Hindlimb muscle (tissue), 1 donor: Measurements from ENCODE around the gene GRB7. TPM values are rescaled to one million over a fixed set of nuclear protein-coding genes. Genes with fewer than 3 reads are reported as not detected.

Experiments used
- DNase-seq: peaks from one replicate; pipeline ENCODE4 v3.0.0-alpha.2; 2013
- polyA plus RNA-seq: library from polyadenylated mRNA; unstranded; fragments of 120-200 nt; gene quantifications from one replicate; pipeline ENCODE4 v1.2.1, GENCODE V29; 2013; ENCODE audit not compliant: insufficient read length

Gene GRB7
- polyA plus RNA-seq, 1 donor = 0.72 TPM

DNA sequence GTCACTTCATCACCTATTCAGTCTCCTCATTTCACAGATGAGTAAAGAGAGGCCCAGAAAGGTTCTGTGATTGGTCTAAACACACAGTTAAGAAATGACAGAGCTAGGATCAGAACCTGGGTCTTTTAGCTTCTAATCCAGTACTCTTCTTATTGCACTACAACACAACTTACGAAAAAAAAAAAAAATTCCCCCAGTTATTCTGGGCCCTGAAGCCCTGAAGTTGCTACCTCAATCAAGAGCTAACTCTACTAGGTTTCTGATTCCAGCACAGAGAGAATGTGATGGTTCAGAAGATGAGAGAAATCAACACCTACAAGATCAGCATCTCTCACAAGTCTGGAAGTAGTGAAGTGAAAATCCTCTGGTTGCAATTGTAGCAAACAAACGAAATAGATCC lies 37.3 kb downstream of the GRB7 start:
- DNase-seq = no peak

DNA sequence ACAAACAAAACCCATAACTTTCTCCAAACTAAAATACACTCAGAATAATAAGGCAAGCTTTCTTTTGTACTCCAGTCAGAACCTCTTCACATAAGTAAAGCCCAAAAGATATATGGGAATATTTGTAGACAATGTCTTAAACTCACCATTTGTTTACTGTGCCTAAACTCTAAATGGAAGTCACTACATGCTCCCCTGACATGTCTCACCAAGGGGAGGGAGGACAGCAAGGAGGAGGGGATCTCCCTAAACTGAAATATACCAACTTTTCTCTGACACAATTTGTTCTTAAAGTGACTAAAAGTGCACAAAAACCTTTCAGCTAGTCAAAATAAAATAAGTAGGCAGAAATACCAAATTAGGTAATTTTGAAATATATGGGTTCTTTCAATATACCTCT lies 38.5 kb downstream of the GRB7 start:
- no peak for DNase-seq

DNA sequence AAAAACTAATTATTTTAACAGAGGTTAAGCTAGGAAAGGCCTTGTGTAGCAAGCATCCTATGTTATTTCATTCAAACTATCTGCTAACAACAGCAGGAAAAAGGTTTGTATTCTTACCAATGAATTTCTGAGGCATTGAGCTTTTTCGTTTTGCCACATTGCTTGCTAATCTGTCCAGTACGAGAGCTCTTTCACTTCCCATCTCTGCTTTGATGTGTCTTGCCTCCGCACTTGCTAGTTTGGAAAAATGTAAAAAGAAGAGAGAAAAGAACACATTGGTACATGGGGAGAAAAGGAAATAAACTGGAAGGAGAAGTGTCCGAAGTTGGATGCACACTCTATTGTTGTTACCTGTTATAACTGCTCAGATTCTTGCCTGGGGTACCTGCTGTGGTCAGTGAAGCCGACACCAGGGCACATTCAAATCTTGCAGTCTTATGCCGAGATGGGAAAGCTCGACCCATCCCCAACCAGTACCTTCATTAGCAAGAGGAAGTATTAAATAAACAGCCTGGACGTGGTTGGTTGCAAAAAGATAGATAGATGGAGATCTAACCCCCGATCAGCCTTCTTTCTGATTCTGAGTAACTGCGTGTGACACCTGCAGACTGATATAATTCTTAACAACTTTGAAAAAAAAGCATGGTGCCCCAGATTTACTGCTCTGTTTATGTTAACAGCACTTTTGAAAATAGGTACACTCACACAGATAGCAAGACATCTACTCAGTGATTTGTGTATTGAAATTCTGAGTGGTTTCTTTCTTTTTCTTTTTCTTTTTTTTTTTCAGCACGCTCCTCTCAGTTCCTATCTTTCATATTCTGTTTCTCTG lies 40.0 kb downstream of the GRB7 start:
- DNase-seq = no peak

DNA sequence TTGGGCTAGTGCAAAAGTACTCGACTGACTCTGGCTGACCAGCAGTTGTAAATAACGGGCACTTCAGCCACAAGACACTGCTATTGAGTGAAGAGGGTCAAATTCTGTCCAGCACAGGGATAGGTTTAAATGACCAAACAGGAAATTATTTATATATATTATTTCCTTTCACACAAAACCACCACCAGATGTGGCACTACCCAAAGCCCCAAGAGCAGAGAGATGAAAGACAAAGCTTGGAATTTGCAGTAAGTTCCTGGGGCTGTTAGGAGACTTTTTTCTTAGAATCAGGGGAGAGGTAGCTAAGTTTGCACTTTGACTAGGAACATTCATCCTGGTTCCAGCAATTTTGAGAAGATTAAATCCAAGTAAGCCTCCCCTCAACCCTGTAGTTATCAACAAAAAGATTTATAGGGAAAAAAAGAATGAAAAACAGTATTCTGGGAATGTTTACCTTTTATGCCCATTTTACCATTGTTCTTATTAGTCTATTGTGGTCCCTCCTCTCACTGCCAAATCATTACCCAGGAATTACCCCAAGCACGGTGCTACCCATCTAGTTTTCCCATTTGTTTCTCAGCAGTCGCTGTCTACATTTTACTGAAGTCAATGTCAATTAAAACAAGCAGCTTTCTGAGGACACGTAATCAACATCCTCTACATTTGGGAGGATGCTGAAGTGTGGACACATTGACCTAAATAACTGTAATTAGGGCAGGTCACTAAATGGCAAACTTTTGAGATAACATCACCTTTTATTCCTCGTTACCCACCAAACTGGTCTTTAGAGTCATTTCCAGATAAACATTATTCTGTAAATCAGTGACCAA lies 43.5 kb downstream of the GRB7 start:
- DNase-seq = no peak

DNA sequence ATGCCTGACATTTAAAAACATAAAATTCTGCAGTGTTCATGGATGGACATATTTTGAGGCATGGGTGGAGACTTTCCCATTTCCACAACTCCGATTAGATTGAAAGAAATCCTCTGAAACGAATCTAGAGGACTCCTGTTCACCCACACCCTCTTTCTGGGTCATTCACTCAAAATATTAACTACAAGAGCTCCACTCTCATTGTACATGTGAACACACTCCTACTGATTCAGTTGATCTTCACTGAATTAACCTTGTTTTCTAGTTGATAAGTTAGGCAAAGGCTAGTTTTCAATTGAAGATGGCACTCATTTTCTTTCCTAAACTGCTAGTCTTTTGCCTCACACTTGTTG lies 44.1 kb downstream of the GRB7 start:
- no peak for DNase-seq

DNA sequence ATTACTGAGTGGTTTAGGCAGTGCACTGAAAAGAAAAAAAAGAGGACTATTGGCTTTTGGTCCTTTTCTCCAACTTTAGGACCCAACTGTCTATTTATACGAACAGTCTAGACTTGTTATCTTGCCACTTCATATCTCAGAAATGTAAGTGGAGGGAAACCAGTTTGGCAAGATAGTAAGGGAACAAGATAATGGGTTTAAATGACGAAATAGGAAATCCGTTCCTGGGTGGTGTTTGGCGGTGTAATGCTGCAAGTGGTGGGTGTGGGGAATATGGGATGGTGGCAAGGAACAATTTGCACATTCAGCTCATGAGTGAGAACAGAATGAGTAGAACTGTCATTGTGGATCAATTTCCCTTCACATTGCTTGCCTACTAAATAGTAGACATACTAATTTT lies 44.7 kb downstream of the GRB7 start:
- no peak for DNase-seq

DNA sequence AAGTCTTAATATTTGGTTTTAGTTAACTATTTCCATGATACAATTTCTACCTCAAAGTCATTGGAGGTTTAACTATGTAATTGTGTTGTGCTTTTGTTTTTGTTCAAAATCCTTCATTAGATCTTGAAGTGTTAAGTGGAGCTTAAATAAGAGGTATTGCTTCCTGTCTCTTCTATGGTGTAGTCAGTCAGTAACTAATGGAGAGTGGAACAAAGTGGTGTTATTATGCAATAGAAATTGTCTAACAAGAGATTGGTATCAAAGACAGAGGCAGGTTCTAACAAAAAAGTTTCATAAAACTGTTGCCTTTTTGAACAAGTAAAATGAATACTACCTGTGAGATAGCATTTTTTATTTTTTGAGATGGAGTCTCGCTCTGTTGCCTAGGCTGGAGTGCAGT lies 45.2 kb downstream of the GRB7 start:
- DNase-seq = no peak

DNA sequence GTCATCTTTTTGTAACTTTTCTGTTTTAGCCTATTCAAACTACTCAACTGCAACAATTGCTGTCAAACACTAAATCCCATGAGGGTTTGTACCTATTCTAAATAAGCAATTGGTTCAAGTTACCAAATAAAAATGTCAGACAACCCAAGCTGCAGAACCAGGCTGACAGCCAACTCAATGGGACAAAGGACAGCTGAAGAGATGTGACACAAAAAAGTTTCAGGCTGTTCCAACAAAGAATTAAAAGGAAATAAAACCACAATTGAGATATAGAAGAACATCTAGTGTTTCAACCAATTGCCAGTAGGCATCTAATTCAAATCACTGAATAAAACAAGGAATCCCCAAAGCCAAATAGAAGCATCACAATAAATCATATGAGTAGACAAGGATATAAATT lies 49.3 kb downstream of the GRB7 start:
- no peak for DNase-seq

DNA sequence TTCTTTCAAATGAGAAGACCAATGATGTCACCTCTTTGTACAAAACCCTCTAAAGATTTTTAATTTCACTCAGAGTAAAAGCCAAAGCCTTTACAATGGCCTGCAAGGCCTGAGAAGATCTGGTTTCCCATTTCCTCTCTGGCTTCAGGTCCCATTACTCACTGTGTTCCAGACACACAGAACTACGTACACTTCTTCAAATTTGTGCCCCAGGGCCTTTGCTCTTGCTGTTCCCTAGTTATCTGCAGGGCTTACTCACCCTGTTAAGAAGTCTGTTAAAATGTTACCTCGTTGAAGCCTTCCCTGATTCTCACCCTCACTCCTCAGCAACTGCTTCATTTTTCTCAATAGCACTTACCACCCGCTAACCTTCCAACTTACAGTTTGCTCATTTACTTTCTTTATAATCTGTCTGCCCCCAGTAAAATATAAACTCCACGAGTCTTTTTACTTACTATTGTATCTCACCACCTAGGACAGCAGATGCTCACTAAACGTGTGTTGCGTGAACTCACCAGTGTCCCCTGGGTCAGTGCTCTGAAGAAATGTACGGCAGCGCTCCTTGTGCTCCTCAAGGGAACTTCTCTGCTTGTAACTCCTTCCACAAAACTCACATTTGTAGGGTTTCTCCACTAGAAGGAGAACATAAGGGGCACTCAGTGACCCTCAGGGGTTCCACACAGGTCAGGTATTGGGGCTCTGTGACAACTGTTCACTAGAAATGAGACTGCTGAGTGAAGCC lies 50.2 kb downstream of the GRB7 start:
- DNase-seq = no peak

DNA sequence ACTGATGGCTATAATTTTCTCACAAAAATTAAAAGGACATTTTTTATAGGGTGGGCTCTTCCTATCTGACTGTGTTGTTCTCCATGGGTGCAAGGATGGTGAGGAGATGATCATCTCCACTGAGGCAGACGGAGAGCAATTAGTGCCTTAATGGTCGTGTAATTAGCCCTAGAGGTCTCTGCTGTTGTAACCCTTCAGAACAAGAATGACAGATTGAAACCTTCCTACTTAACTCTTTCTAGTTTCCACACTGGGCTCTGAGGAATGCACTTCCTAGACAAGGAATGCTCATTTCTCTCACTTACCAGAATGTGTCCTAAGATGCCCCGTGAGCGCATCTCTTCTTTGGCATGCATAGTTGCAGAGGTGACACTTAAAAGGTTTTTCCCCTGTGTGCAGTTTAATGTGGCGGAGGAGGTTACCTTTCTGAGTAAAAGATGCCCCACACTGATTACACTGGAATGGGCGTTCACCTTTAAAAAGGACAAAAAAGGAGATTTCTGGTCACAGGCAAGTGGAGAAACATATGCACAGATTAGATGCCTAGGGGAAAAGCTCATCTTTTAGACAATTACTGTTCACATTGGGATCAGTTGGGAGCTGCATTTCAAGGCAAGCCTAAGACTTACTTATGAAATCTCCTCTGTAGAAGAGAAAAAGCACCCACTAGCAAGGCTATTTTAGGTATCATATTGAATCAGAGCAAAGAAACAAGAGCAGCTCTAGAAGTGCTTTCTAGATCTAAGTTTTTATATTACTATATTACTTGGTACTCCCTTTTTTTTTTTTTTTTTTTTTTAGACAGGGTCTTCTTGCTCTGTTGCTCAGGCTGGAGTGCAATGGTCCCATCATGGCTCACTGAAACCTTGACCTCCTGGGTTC lies 53.6 kb downstream of the GRB7 start:
- no peak for DNase-seq

DNA sequence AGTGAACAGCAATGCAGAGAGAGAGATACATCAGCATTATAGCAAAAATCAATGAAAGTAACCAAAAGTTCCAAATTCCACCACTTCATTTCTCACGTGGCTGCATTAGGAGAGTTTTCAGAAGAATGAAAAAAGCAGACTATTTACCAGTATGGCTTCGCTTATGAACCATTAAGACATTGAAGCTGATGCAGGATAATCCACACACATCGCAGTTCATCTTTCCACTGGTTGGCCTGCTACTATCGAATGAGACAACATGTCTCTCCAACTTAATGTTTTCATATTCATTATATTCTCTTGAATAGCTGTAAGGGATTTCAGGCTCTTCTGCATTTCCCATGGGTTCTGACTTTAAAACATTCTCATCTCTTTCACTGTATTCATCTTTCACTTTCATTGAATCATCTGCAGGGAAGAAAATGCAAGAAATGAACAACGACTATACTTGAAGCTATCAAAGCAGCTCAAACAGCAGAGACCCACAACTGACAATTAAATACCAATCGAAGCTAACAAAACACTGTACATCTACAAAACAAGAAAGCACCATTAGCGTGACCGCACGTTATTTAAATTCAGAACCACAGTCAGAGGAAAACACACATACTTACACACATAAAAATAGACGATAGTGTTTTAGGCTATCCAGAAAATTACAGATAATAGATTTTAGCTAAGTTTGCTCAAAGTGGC lies 54.9 kb downstream of the GRB7 start:
- DNase-seq = no peak

DNA sequence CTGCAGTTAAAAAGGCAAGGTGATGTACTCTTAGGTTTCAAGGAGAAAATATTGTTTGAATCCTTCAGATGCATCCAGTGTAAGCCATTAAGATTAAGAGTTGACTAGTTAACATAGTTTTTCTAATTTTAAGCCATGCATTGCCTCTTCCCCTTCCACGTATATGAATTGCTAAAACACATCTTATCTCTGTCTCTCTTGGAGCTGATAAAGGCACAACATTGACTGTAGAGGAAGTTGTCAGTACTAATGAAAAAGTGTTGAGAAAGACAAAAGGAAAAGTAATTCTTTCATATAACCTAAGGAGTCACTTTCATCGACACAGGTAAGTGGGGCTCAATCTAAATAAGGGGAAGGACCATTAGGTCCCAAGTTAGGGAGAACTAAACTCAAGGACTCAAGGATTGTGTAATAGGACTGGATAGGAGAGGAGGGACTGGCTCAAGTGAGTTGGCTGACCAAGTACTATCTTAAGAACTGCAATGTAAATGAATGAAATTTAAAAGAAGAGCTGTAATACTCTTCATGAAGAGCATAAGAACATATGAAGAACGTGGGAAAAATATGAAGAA lies 55.6 kb downstream of the GRB7 start:
- DNase-seq = no peak

DNA sequence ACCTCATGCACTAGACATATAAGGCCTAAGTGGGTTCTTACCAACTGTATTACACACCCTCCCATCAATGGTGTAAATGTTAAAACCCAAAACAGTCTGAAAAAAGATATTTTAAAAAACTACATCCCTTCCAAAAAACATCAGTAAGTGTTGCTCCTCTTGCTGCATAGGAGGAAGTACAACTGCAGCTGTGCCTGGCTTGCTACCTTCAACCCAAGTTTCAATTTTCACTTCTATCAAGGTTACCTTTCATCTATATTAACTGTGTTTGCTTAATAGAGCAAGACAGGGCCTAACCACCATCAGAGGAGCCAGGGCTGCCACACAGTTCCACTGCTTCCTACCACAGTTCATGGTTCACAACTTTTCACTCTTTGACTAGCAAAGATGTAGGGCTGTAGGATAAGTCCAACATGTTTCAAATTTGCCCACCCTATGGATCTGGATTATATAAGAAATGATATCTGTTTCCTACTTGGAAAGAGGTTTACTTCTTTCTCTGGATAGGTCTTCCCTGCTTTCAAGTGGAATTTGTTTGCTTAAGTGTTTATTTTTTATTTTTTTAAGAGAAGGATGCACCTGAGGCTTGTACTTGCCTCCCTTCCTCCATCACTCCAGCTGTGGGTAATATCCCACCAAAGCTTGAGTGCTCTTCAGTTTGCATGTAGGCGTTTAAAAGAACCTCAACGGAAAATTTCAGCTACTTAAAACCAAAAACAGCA lies 56.7 kb downstream of the GRB7 start:
- DNase-seq = no peak

Other genes starting within 250 kb of the GRB7 start
- 0.05 TPM for gene NEUROD2, start 130.0 kb upstream of the GRB7 start, polyA plus RNA-seq
- 4.5 TPM for gene PPP1R1B, start 111.0 kb upstream of the GRB7 start, polyA plus RNA-seq
- 36.2 TPM for gene STARD3, start 100.8 kb upstream of the GRB7 start, polyA plus RNA-seq
- 345 TPM for gene TCAP, start 72.6 kb upstream of the GRB7 start, polyA plus RNA-seq
- 5.0 TPM for gene PNMT, start 69.5 kb upstream of the GRB7 start, polyA plus RNA-seq
- 23.3 TPM for gene PGAP3, start 49.9 kb upstream of the GRB7 start, polyA plus RNA-seq
- gene ERBB2, start 37.9 kb upstream of the GRB7 start, polyA plus RNA-seq = 178 TPM
- 19.7 TPM for gene MIEN1, start 7.4 kb upstream of the GRB7 start, polyA plus RNA-seq
- gene IKZF3, start 126.4 kb downstream of the GRB7 start, polyA plus RNA-seq = 0.17 TPM
- not detected for gene ZPBP2, start 130.3 kb downstream of the GRB7 start, polyA plus RNA-seq
- 10.4 TPM for gene GSDMB, start 180.7 kb downstream of the GRB7 start, polyA plus RNA-seq
- gene ORMDL3, start 189.7 kb downstream of the GRB7 start, polyA plus RNA-seq = 38.4 TPM
- gene LRRC3C, start 189.8 kb downstream of the GRB7 start, polyA plus RNA-seq = not detected
- 0.13 TPM for gene GSDMA, start 225.1 kb downstream of the GRB7 start, polyA plus RNA-seq
- gene PSMD3, start 242.9 kb downstream of the GRB7 start, polyA plus RNA-seq = 99.1 TPM